Skin of body (tissue), 2 donors: ENCODE data around the gene PDIA5. TPM values are rescaled to one million over a fixed set of nuclear protein-coding genes. Genes with fewer than 3 reads are reported as not detected.

Experiments
- DNase-seq: peaks from one replicate; lab custom pipeline; 2025; lab: John Stamatoyannopoulos, UW
- total RNA-seq: library from RNA; depleted of rRNA; stranded (reverse); fragments of >200 nt; gene quantifications from one replicate; pipeline ENCODE4 v1.2.3, GENCODE V29; 2014

The PDIA5 gene
- total RNA-seq, 1 donor from 2014 or later, result 17.9 TPM

DNA sequence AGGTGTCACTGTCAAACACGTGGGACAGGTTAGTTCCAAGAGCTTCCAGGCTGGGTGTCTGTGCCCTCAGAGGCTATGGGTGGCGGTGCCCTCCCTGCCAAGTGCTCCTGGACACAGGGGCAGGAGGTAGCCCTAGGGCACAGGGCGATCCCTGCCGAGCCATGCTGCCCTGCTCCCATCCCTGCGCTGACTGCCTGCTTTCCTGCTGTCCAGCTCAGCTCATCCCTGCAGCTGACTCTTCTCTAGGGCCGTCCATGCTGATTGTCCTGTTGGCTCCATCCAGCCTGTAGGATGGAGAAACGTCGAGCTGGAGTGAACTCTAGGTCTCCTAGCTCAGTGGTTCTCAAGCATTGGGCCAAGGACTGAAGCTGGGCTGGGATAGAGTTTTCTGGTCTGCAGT lies 3.7 kb downstream of the PDIA5 start:
- no peak for DNase-seq

DNA sequence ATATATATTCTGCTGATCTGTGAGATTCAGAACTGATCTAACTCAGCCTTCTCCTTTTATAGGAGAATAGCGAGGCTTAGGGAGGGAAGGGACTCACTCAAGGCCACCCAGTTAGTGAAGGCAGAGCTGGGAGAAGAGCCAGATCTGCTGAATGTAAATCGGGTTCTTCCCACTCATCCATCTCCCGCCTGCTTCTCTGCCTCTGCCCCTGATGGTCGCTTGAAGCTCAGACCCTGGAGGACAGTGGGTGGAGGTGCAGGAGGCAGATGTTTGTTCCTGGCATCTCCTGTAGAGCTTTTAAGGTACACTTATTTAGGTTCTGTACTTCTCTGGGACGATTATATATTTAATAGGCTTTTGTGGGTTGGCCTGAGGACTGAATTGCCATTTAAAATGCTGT lies 4.3 kb downstream of the PDIA5 start:
- no peak for DNase-seq

DNA sequence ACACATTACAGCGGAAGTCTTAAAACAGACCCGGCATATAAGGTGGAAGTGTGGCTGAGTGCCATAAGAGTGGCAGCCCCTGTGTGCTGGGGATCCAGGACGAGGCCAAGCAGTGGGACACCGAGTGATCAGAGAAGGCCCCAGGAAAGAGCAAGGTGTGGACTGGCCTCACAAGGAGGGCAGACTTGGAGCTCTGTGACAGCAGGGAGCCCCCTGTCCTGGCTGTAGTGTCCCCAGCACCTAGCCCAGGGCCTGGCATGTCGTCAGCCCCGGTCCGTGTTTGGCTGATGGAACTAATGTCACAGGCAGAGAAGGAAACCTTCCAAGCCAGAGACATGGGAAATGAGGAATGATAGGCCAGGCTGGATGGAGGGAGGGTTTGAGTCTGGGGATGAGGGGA lies 4.8 kb downstream of the PDIA5 start:
- DNase-seq, result no peak

DNA sequence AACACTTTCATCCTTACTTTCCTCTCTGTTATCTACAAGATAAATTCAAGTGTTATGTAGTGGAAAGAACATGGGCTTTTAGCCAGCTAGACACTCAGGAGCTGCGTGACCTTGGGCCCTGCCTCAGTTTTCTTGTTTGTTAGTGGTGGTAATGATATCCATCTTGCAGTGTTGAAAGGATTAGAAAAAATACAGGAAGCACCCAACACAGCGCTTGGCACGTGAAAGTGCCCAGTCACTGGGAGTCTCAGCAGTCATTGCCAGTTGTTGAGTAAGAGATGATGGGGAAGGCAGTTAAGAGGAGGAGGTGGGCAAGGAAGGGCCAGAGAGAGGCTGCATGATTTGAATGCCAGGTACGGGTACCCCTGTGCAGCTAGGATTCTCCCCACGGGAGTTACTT lies 5.3 kb downstream of the PDIA5 start:
- no peak for DNase-seq

DNA sequence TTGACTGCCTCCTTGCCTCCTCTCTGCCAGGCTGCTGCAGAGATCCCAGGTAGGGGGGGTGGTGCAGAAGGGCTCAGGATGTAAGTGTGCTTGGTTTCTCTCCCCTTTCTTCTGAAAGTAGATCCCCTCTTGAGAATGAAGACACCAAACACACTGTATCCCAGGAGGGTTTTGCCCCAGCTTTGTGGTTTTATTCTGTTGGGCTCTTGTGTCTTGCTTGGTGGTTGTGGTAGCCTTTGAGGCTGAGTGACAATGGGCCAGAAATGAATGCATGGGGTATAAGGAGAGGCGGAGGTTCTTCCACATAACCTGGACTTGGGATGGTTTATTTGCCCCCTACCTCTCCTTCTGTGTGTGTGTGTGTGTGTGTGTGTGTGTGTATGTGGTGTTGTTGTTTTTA lies 5.7 kb downstream of the PDIA5 start:
- no peak for DNase-seq

DNA sequence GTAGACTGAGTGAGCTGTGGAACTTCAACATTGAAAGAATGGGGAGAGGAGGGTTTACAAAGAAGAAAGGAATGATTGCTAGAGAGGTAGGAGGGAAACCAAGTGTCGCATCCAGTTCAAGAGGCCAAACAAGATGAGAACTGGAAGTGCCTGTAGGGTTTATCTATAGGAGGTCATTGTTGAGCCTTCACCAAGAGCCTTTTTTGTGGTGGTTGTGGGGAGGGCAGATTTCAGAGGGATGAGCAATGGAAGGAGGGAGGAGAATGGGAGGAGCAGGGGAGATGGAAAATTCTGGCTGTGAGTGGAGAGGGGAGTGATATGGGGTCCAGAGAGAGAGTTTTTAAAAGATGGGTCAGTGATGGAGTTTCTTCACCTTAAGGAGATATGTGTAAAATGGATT lies 8.5 kb downstream of the PDIA5 start:
- no peak for DNase-seq

DNA sequence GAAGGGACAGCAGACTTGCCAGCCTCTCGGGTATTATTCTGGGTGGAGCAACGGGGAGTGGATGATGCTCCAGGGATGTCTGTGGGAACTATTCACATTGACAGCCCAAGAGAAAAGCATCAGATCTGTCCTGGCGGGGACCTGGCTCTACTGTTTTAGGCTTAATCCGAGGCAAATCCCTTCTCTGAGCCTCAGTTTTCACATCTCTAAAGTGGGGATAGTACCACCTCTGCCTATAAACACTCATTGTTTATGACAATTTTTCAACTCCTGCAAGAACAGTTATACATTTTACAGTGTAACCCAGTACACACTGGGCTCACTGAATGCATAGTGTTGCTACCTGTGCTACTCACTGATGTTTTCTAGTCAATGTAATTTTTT lies 9.3 kb downstream of the PDIA5 start:
- DNase-seq, result no peak

DNA sequence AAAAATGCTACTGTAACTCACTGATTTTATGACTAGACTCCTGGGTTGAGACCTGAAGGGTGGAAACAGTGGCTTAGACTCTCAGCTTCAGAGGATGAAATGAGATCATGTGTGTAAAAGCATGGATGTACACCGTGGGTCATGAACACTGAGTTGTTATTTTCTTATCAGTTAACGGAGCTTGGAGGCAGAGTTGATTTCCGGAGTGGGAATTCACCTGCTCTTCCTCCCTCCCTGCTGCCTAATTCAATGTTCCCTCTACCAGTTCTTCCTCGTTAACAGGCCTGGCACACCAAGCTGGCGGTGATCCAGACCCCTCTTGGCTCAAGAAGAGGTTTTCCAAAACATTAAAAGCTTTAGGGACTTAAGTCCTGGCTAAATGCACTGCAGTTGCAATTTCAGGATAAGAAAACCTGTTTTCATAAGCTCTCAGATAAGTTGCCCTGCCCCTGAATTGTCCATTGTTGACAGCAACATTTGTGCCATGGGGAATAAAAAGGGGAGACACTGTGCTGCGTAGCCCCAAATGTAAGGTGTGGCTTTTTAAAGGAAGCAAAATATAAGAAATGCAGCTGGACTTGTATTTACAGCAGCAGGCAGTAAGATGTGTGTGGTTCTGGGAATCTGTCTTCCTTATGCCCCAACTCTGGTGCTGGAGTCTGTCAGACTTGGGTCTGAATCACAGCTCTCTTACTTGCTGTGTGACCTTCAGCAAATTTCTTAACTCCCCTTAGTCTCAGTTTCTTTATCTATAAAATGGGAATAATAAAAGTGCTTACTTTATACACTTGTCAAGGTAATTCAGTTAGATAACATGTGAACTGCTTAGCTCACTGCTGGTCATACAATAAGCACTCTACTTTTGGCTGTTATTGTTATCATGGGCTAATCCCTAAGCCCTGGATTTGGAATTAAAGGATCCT lies 9.9 kb downstream of the PDIA5 start:
- peak; percentile 9 for DNase-seq

DNA sequence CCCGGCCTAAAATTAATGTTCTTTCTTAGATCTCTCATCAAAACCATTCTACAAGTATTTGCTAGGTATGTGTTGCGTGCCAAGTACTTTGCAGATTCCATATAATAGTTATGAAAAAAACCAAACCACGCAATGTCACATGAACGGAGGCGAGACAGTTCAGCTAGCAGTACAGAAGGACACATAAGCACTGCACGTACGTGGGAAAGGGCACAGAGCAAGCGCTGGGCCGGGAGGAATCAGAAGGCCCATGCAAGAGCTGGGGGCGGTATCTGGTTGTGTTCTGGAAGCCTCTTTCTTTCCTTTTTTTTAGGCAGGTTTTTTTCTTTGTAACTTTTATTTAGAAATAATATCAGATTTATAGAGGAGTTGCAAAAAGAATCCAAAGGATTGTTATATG lies 11.3 kb downstream of the PDIA5 start:
- DNase-seq, result no peak

DNA sequence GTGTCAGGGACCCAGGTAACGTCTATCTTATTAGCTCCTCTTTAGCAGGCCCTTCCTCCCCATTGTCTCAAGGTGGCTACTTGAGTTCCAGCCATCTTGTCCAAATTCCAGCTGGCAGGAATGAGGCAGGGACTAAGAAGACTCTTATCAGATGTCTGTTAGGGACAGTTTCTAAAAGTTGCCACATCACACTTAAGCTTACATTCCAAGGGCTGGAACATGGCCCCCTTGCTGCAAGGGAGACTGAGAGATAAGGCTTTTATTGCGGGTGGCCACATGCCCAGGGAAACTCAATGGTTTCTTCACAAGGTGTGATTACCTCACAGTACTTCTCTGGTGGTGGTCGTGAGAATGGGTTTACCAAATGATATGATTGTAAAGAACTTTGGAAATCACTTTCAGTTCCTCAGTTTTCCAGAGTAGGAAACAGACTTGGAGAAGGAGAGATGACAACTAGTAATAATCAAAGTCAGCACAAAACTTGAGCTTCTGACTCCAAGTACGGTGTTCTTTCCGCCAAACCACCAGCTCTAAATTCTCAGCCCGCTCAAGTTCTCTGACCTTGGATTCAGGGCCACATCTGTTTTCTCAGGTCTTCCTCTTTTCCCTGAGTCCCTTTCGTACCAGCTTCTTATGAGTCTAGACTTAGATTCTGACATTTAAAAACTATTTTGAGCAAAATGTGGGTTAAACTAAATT lies 14.2 kb downstream of the PDIA5 start:
- DNase-seq, result no peak

DNA sequence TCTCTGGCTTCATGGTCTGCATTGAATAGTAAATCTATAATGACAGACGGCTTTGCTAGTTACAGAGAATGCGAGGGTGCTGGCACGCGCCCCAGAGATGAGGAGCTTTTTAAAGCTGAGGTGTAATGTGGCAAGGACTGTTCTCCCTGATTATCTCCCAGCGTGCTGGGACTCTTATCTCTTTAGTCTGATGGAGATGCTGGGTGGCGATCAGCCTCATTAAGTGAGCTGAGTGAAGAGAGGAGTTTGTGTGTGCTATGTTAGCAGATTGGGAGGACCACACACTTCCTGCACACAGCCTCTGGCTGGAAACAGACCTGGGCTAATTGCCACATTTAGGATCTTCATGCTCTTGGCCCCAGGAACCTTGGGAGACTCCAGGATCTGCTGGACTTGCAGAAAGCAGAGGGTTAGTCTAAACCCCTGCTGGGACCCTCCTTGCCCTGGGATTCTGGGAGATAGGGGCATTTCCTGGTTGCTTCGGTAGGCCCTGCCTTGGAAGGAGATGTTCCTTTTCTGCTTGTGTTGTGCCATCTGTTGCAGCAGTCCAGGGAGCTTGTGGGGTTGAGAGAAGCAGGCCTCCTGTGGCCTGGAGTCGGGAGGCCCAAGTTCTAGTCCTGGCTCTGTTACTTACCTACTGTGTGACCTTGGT lies 15.0 kb downstream of the PDIA5 start:
- peak; percentile 37 for DNase-seq

DNA sequence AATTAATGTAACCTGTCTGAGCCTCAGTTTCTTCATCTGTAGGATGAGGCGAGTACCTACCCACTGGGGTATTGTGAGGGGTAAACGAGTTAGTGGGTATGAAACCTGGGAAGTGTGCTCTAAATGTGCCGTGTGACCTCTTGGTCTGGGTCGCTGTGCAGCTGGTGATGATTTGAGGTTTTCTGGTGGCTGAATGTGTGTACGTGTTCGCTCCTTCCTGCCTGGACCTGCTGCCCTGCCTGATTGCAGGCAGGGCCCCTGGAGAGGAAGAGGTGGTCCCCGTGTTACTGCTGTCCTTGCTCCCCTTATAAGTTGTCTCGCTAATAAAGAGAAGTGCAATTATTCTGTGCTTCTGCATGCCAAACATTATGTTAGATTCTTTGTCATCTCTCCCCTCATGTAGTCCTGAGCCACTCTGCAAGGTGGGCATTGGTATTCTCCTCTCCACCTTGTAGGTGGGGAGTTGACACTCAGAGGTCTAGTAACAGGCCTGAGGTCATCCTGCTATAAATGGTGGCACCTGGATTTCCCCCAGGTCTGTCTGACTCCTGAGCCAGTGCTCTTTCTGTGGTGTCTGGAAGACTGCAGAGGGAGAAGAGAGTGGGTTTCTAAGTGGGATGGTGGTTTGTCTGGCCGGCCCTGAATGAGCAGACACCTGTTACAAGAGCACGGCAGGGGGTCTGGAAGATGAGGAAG lies 15.7 kb downstream of the PDIA5 start:
- DNase-seq, result peak; percentile 33

DNA sequence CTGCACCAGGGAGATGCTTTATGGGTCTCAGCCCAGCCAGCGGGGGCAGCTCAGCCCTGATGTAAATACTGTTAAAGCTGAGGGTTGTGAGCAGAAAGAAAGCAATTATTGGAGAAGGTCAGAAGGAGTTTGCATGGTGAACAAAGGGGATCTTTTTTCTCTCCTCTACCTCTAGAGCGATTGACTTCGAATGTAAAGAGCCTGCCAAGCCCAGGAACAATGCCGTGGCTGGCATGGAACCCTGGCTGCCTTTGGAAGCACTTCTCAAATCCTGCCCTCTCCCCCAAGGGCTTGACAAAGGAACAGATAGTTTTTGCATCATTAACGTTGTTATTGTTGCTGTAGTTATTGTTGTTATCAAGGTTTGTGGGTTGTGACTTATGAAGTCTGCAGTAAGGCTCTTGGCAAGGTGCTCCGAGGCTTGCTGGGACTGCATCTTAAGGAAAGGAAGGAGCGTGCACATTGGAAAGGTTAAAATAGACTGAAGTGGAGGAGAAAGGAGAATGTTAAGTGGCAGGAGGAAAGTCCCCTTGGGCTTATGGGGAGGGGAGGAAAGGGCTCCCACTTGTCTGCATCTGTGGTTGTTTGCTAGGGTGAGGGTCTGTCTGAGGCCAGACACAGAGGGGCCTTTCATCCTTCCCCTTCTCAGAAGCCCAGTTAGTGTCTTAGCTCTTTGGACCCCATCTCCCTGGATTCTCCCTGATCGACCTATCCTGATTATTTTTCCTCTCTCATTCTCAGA lies 16.7 kb downstream of the PDIA5 start:
- DNase-seq, result no peak

DNA sequence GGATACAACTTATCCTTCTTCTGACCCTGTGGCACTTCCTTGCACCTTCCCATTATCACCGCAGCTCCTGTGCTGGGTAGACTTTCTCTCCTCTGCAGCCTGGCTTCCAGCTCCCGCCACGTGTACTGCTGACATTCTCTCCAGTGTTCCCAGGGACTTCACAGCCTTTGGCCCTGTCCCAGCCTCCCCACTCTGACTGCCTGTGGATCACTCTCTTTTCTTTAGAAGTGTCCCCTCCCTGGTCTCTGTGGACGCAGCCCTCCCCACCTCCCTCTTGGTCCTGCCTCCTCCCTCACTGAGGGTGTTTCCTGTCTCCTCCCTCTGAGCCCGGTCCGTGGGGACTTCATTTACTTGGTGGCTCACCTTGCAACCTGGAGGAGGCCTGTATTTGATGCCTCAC lies 17.4 kb downstream of the PDIA5 start:
- no peak for DNase-seq

DNA sequence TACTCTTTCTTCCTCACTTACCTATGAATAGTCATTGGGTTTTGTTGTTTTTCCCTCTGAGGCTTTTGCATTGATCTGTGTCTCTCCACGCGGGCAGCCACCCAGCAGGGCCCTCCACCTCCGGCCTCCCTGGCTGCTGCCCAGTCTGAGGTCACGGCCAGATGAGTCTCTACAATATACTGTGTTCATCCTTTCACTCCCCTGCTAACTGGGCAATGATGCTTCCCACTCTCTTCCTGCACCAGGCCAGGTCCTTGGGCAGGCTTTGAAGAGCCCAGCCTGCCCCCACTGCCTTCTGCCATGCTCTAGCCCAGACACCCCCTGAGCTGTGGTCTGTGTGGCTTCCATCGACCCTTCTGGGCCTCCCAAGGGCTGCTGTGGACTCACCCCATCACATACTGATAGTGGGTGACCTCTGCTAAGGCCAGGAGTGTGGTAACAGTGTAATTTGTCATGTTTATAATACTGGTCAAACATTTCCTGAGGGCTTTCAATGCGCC lies 18.0 kb downstream of the PDIA5 start:
- DNase-seq, result no peak

DNA sequence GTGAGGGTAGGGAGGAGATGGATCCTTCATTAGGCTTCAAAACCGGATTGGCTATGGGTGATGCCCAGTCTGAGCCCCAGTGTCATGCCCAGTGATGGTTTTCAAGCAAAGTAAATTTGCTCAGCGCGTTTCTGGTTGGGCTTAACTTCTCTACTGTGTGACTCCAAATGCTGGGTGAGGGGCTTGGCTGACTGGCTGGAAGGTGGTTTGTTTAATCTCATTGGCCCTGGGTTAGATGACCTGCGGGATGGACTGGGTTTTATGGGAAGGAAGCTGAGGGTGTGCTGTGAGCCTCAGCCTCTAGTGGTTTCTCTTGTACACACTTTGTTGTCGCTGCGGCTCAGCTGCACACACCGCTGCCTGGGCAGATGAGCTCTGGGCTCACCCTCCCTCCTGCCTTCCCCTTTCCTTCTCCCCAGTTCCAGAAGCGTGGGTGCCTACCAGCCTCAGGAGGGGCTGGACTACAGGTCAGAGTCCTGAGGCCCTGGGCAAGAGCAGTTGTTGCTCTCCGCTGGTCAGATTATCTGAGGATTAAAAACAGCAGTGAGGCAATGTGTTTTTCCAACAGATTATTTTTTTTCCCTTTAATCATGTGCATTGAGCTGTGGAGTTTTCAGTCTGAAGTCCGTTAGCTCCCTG lies 18.6 kb downstream of the PDIA5 start:
- DNase-seq, result no peak

DNA sequence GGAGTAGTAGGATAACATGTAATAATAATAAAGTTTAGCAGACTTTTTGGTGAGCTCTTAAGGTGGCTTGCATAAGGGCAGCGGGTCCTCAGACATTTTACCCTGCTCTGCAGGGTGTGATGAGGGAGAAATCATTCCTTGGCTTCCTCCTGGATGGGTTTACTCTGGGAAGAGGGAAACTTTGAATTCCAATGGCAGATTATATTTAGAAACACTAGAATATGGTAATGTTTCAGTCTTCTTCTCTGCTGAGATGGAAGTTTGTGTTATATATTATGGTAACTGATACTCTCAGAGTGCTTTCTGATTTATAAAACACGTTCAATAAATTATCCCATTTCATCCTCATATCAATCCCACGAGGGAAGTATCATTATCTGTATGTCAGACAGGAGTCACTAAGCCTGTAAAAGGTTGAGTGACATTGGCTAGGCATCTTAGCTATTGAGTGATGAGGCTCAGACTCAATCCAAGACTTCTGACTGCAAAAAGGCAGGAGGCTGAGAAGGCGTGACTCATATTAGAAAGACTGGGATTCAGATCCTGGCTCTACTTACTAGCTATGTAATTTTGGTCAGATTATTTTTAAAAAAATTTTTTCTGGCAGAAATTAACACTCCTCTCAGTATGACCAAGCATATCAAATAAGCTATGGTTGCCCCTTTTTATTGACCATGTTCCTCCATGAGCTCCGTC lies 19.3 kb downstream of the PDIA5 start:
- no peak for DNase-seq

DNA sequence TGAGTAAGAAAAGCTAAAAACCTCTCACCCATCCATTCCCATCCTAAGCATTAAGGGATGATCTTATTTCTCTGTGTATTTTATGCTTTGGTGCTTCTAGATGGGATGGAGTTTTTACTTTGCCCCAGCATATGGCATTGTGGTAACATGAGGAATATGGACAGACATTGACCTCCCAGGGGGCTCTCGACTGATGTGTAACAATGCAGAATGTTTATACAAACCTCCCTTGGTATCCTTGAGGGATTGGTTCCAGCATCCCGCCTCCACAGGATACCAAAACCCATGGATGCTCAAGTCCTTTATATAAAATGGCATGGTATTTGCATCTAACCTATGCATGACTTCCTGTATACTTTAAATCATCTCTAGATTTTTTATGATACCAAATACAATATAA lies 21.6 kb downstream of the PDIA5 start:
- no peak for DNase-seq

DNA sequence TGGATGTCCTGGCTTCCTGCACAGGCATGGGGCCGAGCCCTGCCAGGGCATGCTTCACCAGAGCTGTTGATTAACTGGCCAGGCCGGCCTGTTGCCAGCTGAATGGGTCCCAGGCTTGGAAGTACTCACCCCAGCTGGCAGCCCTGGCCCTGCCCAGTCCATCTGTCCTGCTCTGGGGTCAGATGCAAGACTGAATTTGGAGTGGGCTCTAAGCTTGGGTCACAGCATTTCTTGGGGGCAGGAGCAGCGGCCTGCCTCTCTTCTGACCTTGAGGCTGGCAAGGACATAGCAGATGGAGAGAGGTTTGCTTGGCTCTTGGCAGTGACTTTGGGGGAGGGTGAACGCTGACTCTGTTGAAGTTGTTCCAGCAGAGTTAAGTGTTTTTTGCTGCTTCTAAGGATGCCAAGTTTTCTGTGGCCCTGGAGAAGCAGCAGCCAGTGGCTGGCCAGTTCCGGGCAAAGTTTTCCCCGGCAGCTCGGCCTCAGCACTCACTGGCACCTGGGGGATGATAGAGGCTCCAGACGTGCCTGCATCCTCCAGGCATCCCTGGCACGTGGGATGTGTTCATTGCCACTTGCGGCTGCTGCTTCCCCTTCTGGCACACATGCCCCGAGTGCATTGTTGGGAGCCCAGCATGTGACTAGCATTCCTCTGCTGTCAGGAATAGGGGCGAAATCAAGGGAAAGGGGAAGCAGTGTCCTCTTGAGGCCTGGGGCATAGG lies 22.9 kb downstream of the PDIA5 start:
- DNase-seq, result no peak
